ENCODE measurements around the gene NCKAP1. TPM values are rescaled to one million over a fixed set of nuclear protein-coding genes. Genes with fewer than 3 reads are reported as not detected.

NCKAP1 gene
- polyA plus RNA-seq, 1 of the 3 experiments (the other 2 are of a cell fraction): 64.0 TPM

- TF ChIP-seq USF2 (IDR thresholded peaks at IDR 0.05; ENCODE audit: borderline replicate concordance, low read depth, low read length) (no peak), RXRA (IDR thresholded peaks at IDR 0.05; ENCODE audit: borderline replicate concordance, low read depth) (no peak), RAD21 (IDR thresholded peaks at IDR 0.05; ENCODE audit: low read length) (no peak)
These were observed 95.5 kb downstream of the NCKAP1 start (continued) for GRCh38 chr2:182942756-182943155.

GRCh38 chr2:182941919-182942318, 96.3 kb downstream of the NCKAP1 start:
- H3K27me3 ChIP-seq (ENCODE audit: insufficient read depth): no peaks in the 10 kb centered on the region
- H3K9ac ChIP-seq: no peak overlapping the region
- H3K4me3 ChIP-seq (ENCODE audit: low read depth in 2 of 2, low read length in 1 of 2): no peak overlapping the region
- peaks cover 7% of the 10 kb centered on the region; the same call in 1 of the 2 replicates for H3K79me2 ChIP-seq (ENCODE audit: insufficient read depth)
- CTCF ChIA-PET: interaction anchor here (0.9 to 1.7 kb wide), 5 partner anchors 9 to 80 kb away, joined by 3 to 5 read pairs (median 4); no protein-coding TSS in a partner anchor
- no peaks in the 10 kb centered on the region for H3K9me3 ChIP-seq
- POLR2A ChIA-PET: interaction anchor here (1.1 kb wide), 1 partner anchor 75 kb away, joined by 4 read pairs; the partner anchor contains the start of gene FRZB
- H3F3A ChIP-seq (replicated peaks; ENCODE audit: insufficient read depth): no peaks in the 10 kb centered on the region
- H3K36me3 ChIP-seq (replicated peaks in 1 of 2; ENCODE audit: control insufficient read depth in 1 of 2, insufficient read depth in 2 of 2, low read length in 1 of 2): peaks cover 27 to 73% of the 10 kb centered on the region in 2 experiments
- no peaks in the 10 kb centered on the region for H3K9me2 ChIP-seq
- WGBS (ENCODE audit: low lambda C conversion rate): 62% methylated on average over 1 of the region's 1 CpG
- TF ChIP-seq REST (IDR thresholded peaks at IDR 0.05; ENCODE audit: low read depth, low read length): no peak
- TF ChIP-seq RCOR1 (IDR thresholded peaks at IDR 0.05; ENCODE audit: low read length): peak; percentile 89
- peak; percentile 40; the same call in 1 of the 2 replicates for TF ChIP-seq MXI1 (IDR thresholded peaks at IDR 0.05; ENCODE audit: low read depth, low read length)
- no peak for TF ChIP-seq MEF2A (IDR thresholded peaks at IDR 0.05; ENCODE audit: borderline replicate concordance, low read depth)
- peak; percentile 85 for TF ChIP-seq GATA2 (CRISPR knock-in tag; IDR thresholded peaks at IDR 0.05)
- TF ChIP-seq YY1 (IDR thresholded peaks at IDR 0.05; ENCODE audit: low read depth): no peak
- TF ChIP-seq EP300 (IDR thresholded peaks at IDR 0.05; ENCODE audit: borderline replicate concordance in 1 of 2, low read depth in 1 of 2, low read length in 1 of 2): peak in 1 of 2 experiments; percentile 88; a peak in 2 of 4 replicates
- TF ChIP-seq USF2 (IDR thresholded peaks at IDR 0.05; ENCODE audit: borderline replicate concordance, low read depth, low read length): no peak
- no peak for TF ChIP-seq ZBTB33 (IDR thresholded peaks at IDR 0.05; ENCODE audit: borderline replicate concordance, low read depth)
- peak; percentile 31; the same call in 1 of the 2 replicates for TF ChIP-seq TCF12 (IDR thresholded peaks at IDR 0.05)
- peak; percentile 57 for TF ChIP-seq CHD2 (IDR thresholded peaks at IDR 0.05; ENCODE audit: low read length, partially characterized antibody)
- no peak overlapping the region for H2AFZ ChIP-seq (ENCODE audit: low read depth)
- H3K4me2 ChIP-seq: no peak overlapping the region
- H3K4me1 ChIP-seq (ENCODE audit: control insufficient read depth in 1 of 2, insufficient read depth in 2 of 2, low read depth in 1 of 2, low read length in 1 of 2): peaks cover 11 to 25% of the 10 kb centered on the region in 2 experiments
- peak; percentile 35 for DNase-seq
- H4K20me1 ChIP-seq (ENCODE audit: insufficient read depth): no peaks in the 10 kb centered on the region
- peak overlapping the region; percentile 3 to 93; a peak in 3 of 4 replicates for H3K27ac ChIP-seq (ENCODE audit: low read depth in 2 of 2, low read length in 1 of 2)

All from SK-N-SH (cell line).